Iris pigment epithelial cell (primary cell): ENCODE data around the gene RBM19.
A peak's percentile ranks its signal among the peaks of the same experiment; 100 is the strongest.

Experiments used
- DNase-seq: peaks from one replicate; pipeline ENCODE4 v3.0.0-alpha.2; 2011; ENCODE audit warnings: low read depth

RBM19 gene

GRCh38 chr12:113931517-113931916 lies 34.6 kb downstream of the RBM19 start:
- no peak for DNase-seq

GRCh38 chr12:113930249-113930648 lies 35.9 kb downstream of the RBM19 start:
- no peak for DNase-seq

GRCh38 chr12:113929312-113929989 lies 36.7 kb downstream of the RBM19 start:
- no peak for DNase-seq

GRCh38 chr12:113926788-113927187 lies 39.3 kb downstream of the RBM19 start:
- DNase-seq, result peak; percentile 12

GRCh38 chr12:113924341-113924740 lies 41.8 kb downstream of the RBM19 start:
- DNase-seq, result no peak

- no peak for DNase-seq
Measured at GRCh38 chr12:113923251-113923650, 42.9 kb downstream of the RBM19 start.

- DNase-seq, result no peak
Measured at GRCh38 chr12:113921430-113921829, 44.7 kb downstream of the RBM19 start.

GRCh38 chr12:113919791-113920190 lies 46.3 kb downstream of the RBM19 start:
- DNase-seq, result no peak

- DNase-seq, result no peak
Measured at GRCh38 chr12:113918306-113918705, 47.8 kb downstream of the RBM19 start.

GRCh38 chr12:113917393-113917792 lies 48.7 kb downstream of the RBM19 start:
- DNase-seq, result no peak

GRCh38 chr12:113914806-113915205 lies 51.3 kb downstream of the RBM19 start:
- DNase-seq, result no peak

- no peak for DNase-seq
Measured at GRCh38 chr12:113914176-113914575, 51.9 kb downstream of the RBM19 start.

GRCh38 chr12:113912760-113913329 lies 53.3 kb downstream of the RBM19 start:
- peak; percentile 77 for DNase-seq

- DNase-seq, result no peak
Measured at GRCh38 chr12:113911971-113912759, 54.0 kb downstream of the RBM19 start.

GRCh38 chr12:113910751-113911272 lies 55.3 kb downstream of the RBM19 start:
- DNase-seq, result no peak

- no peak for DNase-seq
Measured at GRCh38 chr12:113909776-113910420, 56.2 kb downstream of the RBM19 start.

- no peak for DNase-seq
Measured at GRCh38 chr12:113908584-113909100, 57.5 kb downstream of the RBM19 start.

- no peak for DNase-seq
Measured at GRCh38 chr12:113907446-113908180, 58.5 kb downstream of the RBM19 start.

GRCh38 chr12:113906411-113907200 lies 59.5 kb downstream of the RBM19 start:
- no peak for DNase-seq

GRCh38 chr12:113905829-113906228 lies 60.3 kb downstream of the RBM19 start:
- no peak for DNase-seq
